Psoas muscle (tissue), 8 donors: Measurements from ENCODE around the gene MAGI2. TPM values are rescaled to one million over a fixed set of nuclear protein-coding genes. Genes with fewer than 3 reads are reported as not detected.

Experiments used
- ATAC-seq, 4 donors: fragments of 200-7000 bp; cut with Tn5 transposase; one replicate each; pipeline ENCODE4 v1.9.1; 2020; ENCODE audit warnings: moderate library complexity in 3 of 4, mild to moderate bottlenecking in 2 of 4
- DNase-seq, 2 donors: peaks; one replicate each; pipeline ENCODE4 v3.0.0-alpha.2; 2020
- H3K27ac ChIP-seq: fragments of 200-600 bp; one replicate; pipeline ENCODE4 v1.8.0; 2022
- H3K27me3 ChIP-seq, 3 donors: fragments of 200-600 bp in 1 of 3; one replicate each; pipeline versions ENCODE4 v1.6.1 to v1.8.0; 2013 to 2022; ENCODE audit warnings: low read length in 2 of 3, mild to moderate bottlenecking in 2 of 3, moderate library complexity in 1 of 3; ENCODE audit not compliant: insufficient read depth in 3 of 3
- H3K36me3 ChIP-seq, 2 donors: fragments of 200-600 bp in 1 of 2; one replicate each; pipeline versions ENCODE4 v1.6.1 to v1.8.0; 2013 to 2022; ENCODE audit warnings: low read depth in 1 of 2, mild to moderate bottlenecking in 1 of 2, moderate library complexity in 1 of 2; ENCODE audit not compliant: insufficient read depth in 1 of 2
- H3K4me1 ChIP-seq: fragments of 200-600 bp; one replicate; pipeline ENCODE4 v1.8.0; 2022
- H3K4me3 ChIP-seq: fragments of 200-600 bp; one replicate; pipeline ENCODE4 v1.8.0; 2022; ENCODE audit warnings: mild to moderate bottlenecking
- H3K9me3 ChIP-seq: fragments of 200-600 bp; one replicate; pipeline ENCODE4 v1.8.0; 2022
- WGBS, 3 donors: extraction: QIAGEN DNeasy Blood & Tissue Kit; methylation state at CpG; one replicate each; pipeline versions ENCODE4 v1.1.6 to v1.1.7; 2013; 5-methylcytosine and 5-hydroxymethylcytosine counted together
- intact Hi-C, 2 donors: fragments of 100-400 bp; cut with DNase I; formaldehyde crosslinking; loops; one replicate each; pipeline versions ENCODE4 v1.11.0 to v1.14.2; 2022
- polyA plus RNA-seq, 3 donors: library from polyadenylated mRNA; stranded (reverse); fragments of 200-250 nt; gene quantifications; one replicate each; pipeline ENCODE4 v1.2.3, GENCODE V29; 2013
- total RNA-seq, 4 donors: library from RNA; stranded (reverse); fragmentation: NEBNext Ultra II Directional in 2 of 4; extraction: Animal tissue kit (Norgen Biotek cat#: 25700) in 2 of 4; gene quantifications; one replicate each; pipeline versions ENCODE4 v1.2.1 to v1.2.4, GENCODE V29; 2021 to 2023
- TF ChIP-seq, protein P1 (sequence below): fragments of 200-600 bp; IDR thresholded peaks from one replicate; pipeline ENCODE4 v1.8.0; 2022; ENCODE audit warnings: antibody characterized with exemption
- donor health status: healthy with polysubstance abuse.
- donor health status: DM: no; HTN: no; CAD: no; lungs with moderate emphysema.
- donor health status: Bipolar disorder and iron deficiency.
- donor health status: healthy.
- donor health status: DM: yes; HTN: yes; CAD: no.
- donor health status: DM: no; HTN: no; CAD: no.
- donor health status: DM: no; HTN: no; CAD: no.
- donor health status: DM: yes; HTN: yes; CAD: no.

The MAGI2 gene
- total and polyA plus RNA-seq, 7 donors, result 0.46 to 2.5 (median 1.4) TPM

DNA sequence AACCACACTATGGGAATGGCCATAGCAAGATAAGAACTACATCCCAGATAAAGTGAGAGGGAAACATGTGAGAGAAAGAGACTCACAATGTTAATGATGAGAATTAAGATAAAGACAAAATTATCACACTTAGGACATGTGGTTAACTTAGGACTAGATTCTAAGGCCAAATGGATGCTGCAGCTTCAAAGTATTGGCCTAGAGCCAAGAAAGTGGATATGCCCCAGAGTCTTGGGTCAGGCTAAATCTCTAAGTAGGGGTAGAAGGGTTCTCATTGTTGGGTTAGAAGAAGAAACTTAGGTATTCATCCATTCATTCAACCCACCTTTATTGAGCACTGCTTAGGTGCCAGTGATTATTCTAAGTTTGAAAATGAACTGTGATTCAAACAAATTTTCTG is 836.9 kb downstream of the MAGI2 start:
- TF ChIP-seq, protein P1, sequence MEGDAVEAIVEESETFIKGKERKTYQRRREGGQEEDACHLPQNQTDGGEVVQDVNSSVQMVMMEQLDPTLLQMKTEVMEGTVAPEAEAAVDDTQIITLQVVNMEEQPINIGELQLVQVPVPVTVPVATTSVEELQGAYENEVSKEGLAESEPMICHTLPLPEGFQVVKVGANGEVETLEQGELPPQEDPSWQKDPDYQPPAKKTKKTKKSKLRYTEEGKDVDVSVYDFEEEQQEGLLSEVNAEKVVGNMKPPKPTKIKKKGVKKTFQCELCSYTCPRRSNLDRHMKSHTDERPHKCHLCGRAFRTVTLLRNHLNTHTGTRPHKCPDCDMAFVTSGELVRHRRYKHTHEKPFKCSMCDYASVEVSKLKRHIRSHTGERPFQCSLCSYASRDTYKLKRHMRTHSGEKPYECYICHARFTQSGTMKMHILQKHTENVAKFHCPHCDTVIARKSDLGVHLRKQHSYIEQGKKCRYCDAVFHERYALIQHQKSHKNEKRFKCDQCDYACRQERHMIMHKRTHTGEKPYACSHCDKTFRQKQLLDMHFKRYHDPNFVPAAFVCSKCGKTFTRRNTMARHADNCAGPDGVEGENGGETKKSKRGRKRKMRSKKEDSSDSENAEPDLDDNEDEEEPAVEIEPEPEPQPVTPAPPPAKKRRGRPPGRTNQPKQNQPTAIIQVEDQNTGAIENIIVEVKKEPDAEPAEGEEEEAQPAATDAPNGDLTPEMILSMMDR, result no peak
- intact Hi-C loops, result no loop called here
- Histone ChIP-seq H3K27me3 (no peaks in the 10 kb centered on the region), H3K4me3 (no peak overlapping the region), H3K4me1 (no peaks in the 10 kb centered on the region), H3K36me3 (no peaks in the 10 kb centered on the region), H3K27ac (no peak overlapping the region), H3K9me3 (no peaks in the 10 kb centered on the region)
- ATAC-seq, result no peak
- DNase-seq, result no peak

DNA sequence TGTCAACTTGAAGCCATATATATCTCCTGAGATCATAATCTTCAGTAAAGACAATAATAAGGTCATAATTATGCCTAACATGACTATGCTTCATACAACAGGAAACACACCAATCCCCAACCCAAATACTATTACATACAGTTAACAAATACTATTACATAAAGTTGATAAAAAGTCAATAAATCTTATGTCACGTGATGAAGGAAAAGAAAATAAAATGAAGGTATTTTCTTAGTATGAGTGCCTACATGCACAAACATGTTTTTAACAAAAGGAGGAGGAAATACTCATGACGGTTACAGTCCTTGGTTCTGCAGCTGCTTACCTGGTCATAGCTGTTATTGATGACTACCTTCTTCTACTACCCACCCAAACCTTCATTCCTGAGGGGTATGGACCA is 844.2 kb downstream of the MAGI2 start:
- TF ChIP-seq, protein P1, result no peak
- no peaks in the 10 kb centered on the region for H3K27me3 ChIP-seq
- ATAC-seq (no peak), DNase-seq (no peak)
- no peaks in the 10 kb centered on the region for H3K9me3 ChIP-seq
- WGBS, 3 donors, result 85 to 86% (median 85%) methylated on average over 2 of the region's 2 CpGs
- intact Hi-C loops, result loop anchor here in 1 of 2 donors (10.0 kb wide), 1 partner anchor 166 kb away; no protein-coding TSS in a partner anchor
- H3K4me1 ChIP-seq, result no peaks in the 10 kb centered on the region
- no peaks in the 10 kb centered on the region for H3K36me3 ChIP-seq
- no peak overlapping the region for H3K27ac ChIP-seq
- H3K4me3 ChIP-seq, result no peak overlapping the region

DNA sequence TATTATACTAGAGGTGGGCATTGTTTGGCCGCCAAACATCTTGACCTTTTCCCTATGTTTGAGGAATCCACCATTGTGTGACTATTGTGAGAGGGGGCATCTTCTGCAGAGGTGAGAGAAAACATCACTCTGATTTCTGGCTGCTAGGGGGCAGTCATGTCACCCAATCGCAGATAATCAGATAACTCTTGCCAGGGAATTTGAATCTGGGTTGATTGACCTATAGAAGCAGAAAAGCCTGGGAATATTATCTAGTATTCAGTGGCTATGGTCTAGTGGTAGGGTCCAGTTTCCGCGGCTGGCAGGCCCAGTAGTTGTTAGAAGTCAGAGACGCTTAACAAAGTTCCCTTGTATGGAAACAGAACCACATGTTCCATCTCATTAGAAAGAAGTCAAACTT is 846.4 kb downstream of the MAGI2 start:
- Histone ChIP-seq H3K4me3 (no peak overlapping the region), H3K4me1 (no peaks in the 10 kb centered on the region), H3K27ac (no peak overlapping the region), H3K9me3 (no peaks in the 10 kb centered on the region), H3K27me3 (no peaks in the 10 kb centered on the region), H3K36me3 (no peaks in the 10 kb centered on the region)
- ATAC-seq (no peak), DNase-seq (no peak)
- WGBS, 3 donors, result 72 to 77% (median 74%) methylated on average over 5 of the region's 5 CpGs
- intact Hi-C loops, result loop anchor here in 1 of 2 donors (10.0 kb wide), 1 partner anchor 168 kb away; no protein-coding TSS in a partner anchor
- TF ChIP-seq, protein P1, result no peak

DNA sequence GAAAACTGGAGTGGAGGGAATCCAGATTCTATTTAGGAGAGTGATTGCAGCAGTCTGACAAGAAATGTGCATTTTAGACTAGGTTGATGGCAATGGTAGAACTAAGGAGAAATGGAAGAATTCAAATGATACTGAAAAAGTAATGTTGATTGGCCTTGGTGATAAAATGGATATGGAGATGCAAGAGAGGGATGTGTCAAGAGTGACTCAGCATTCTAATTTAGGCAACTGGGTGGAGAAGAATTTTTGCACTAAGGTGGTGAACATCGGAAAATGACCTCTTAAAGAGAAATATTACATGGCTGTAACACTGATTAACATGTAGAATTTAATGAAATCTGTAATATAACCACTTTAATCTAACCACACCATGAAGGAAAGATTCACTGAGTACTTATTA is 848.3 kb downstream of the MAGI2 start:
- WGBS, 3 donors, result 43 to 63% (median 48%) methylated on average over 1 of the region's 1 CpG
- intact Hi-C loops, result loop anchor here in 1 of 2 donors (10.0 kb wide), 1 partner anchor 170 kb away; no protein-coding TSS in a partner anchor
- Histone ChIP-seq H3K27me3 (no peaks in the 10 kb centered on the region), H3K9me3 (no peaks in the 10 kb centered on the region), H3K36me3 (no peaks in the 10 kb centered on the region), H3K4me3 (no peak overlapping the region), H3K27ac (no peak overlapping the region), H3K4me1 (no peaks in the 10 kb centered on the region)
- ATAC-seq (no peak), DNase-seq (no peak)
- TF ChIP-seq, protein P1, result no peak

DNA sequence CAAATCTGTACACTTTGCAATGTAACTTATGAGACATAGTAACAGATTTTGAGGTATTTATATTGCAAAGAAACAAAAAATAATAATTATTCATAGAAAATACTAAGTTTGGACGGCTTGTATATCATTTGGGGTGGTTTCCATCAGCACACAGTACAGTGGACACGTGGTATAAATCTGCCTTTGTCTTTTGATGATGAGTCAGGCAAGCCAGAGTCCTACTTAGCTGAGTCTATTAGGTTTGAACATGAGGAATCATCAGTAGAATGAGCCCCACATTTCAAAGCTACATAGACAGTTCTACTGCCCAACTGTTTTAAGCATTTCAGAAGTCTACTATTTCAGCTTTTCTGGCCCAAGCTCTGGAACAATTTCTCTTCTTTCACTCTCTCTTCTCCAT is 851.7 kb downstream of the MAGI2 start:
- 63 to 75% (median 73%) methylated on average over 2 of the region's 2 CpGs for WGBS, 3 donors
- intact Hi-C loops, result loop anchor here in 1 of 2 donors (10.0 kb wide), 1 partner anchor 173 kb away; no protein-coding TSS in a partner anchor
- Histone ChIP-seq H3K27me3 (no peaks in the 10 kb centered on the region), H3K36me3 (no peaks in the 10 kb centered on the region), H3K4me1 (no peaks in the 10 kb centered on the region), H3K9me3 (no peaks in the 10 kb centered on the region), H3K27ac (no peak overlapping the region), H3K4me3 (no peak overlapping the region)
- DNase-seq, result no peak
- TF ChIP-seq, protein P1, result no peak
- ATAC-seq, result no peak
